DND-41 (cell line): ENCODE data around the gene ASIC2.

Experiments
- ATAC-seq: fragments of 200-7000 bp; cut with Tn5 transposase; 3 replicates; pipeline ENCODE4 v1.9.1; 2021; ENCODE audit warnings: low read depth; ENCODE audit not compliant: insufficient read depth
- DNase-seq: peaks from one replicate; pipeline ENCODE4 v3.0.0-alpha.2; 2020
- H2AFZ ChIP-seq: 2 replicates; pipeline ENCODE4 v1.6.0; 2012; ENCODE audit warnings: low read depth, low read length
- H3K27ac ChIP-seq: 2 replicates; pipeline ENCODE4 v1.5.1; 2012; ENCODE audit warnings: low read length, inconsistent platforms
- H3K27me3 ChIP-seq: fragments of 200-600 bp; sonication (generic); 2 replicates; pipeline ENCODE4 v1.6.0; 2012; ENCODE audit warnings: low read length, mild to moderate bottlenecking, inconsistent platforms; ENCODE audit not compliant: insufficient read depth, poor library complexity
- H3K36me3 ChIP-seq: 2 replicates; pipeline ENCODE4 v1.5.1; 2012; ENCODE audit warnings: low read length, inconsistent platforms; ENCODE audit not compliant: insufficient read depth
- H3K4me1 ChIP-seq: 2 replicates; pipeline ENCODE4 v1.5.1; 2012; ENCODE audit warnings: mild to moderate bottlenecking, low read length; ENCODE audit not compliant: insufficient read depth
- H3K4me2 ChIP-seq: 2 replicates; pipeline ENCODE4 v1.6.0; 2012; ENCODE audit warnings: mild to moderate bottlenecking, moderate library complexity, low read length, inconsistent platforms; ENCODE audit not compliant: insufficient read depth
- H3K4me3 ChIP-seq, 2 experiments: fragments of 200-600 bp in 1 of 2; shearing (Covaris generic) in 1 of 2; 2 replicates each; pipeline ENCODE4 v1.5.1; 2012 to 2016; ENCODE audit warnings: inconsistent platforms in 2 of 2, low read length in 2 of 2, mild to moderate bottlenecking in 2 of 2, low read depth in 1 of 2, moderate library complexity in 1 of 2
- H3K79me2 ChIP-seq: 2 replicates; pipeline ENCODE4 v1.6.0; 2012; ENCODE audit warnings: low read length, inconsistent platforms; ENCODE audit not compliant: insufficient read depth
- H3K9ac ChIP-seq: 2 replicates; pipeline ENCODE4 v1.6.0; 2012; ENCODE audit warnings: low read depth, mild to moderate bottlenecking, inconsistent platforms, low read length, moderate library complexity
- H3K9me3 ChIP-seq: 2 replicates; pipeline ENCODE4 v1.5.1; 2012; ENCODE audit warnings: low read length, moderate library complexity, mild to moderate bottlenecking, inconsistent platforms; ENCODE audit not compliant: insufficient read depth, severe bottlenecking
- H4K20me1 ChIP-seq: 2 replicates; pipeline ENCODE4 v1.6.0; 2012; ENCODE audit warnings: low read length; ENCODE audit not compliant: insufficient read depth
- EZH2 ChIP-seq: IDR thresholded peaks from 3 replicates; pipeline ENCODE4 v1.6.1; 2012; ENCODE audit warnings: borderline replicate concordance, low read depth, mild to moderate bottlenecking, moderate library complexity, low read length, inconsistent platforms; ENCODE audit not compliant: severe bottlenecking
- TF ChIP-seq, protein P1 (sequence below): IDR thresholded peaks from 2 replicates; pipeline ENCODE4 v1.5.1; 2012; ENCODE audit warnings: borderline replicate concordance, low read length, moderate library complexity, mild to moderate bottlenecking; ENCODE audit not compliant: poor library complexity, severe bottlenecking; ENCODE audit errors: extremely low read depth

ASIC2 gene

DNA sequence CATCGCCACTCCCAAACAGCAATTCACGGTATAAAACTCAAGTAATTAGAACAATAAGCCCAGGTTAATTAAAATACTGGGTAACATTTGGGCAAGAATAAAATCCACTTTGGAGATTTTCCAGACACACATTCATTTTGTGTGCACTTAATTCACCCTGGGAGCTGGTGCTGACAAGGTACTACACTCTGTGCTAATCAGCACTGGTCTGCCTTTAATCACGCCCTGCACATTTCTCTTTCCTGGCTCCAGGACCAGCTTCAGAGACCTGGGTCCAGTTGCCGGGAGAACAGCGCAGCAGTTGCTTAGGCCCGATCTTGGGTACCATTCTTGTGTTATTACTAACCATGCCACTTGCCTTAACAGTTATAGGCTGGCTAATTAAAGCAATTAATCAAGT, 23.7 kb upstream of the ASIC2 start:
- H3K9ac ChIP-seq: no peak overlapping the region
- 0 out of 2 replicates have a peak, but pooled peaks cover 2% of the 10 kb centered on the region for H4K20me1 ChIP-seq
- H3K79me2 ChIP-seq: no peaks in the 10 kb centered on the region
- no peaks in the 10 kb centered on the region for H3K4me1 ChIP-seq
- DNase-seq (no peak), ATAC-seq (no peak)
- no peak overlapping the region for H2AFZ ChIP-seq
- no peaks in the 10 kb centered on the region for H3K36me3 ChIP-seq
- no peak overlapping the region for H3K27ac ChIP-seq
- TF ChIP-seq, protein P1, sequence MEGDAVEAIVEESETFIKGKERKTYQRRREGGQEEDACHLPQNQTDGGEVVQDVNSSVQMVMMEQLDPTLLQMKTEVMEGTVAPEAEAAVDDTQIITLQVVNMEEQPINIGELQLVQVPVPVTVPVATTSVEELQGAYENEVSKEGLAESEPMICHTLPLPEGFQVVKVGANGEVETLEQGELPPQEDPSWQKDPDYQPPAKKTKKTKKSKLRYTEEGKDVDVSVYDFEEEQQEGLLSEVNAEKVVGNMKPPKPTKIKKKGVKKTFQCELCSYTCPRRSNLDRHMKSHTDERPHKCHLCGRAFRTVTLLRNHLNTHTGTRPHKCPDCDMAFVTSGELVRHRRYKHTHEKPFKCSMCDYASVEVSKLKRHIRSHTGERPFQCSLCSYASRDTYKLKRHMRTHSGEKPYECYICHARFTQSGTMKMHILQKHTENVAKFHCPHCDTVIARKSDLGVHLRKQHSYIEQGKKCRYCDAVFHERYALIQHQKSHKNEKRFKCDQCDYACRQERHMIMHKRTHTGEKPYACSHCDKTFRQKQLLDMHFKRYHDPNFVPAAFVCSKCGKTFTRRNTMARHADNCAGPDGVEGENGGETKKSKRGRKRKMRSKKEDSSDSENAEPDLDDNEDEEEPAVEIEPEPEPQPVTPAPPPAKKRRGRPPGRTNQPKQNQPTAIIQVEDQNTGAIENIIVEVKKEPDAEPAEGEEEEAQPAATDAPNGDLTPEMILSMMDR: no peak
- no peak for TF ChIP-seq EZH2
- H3K9me3 ChIP-seq: no peaks in the 10 kb centered on the region
- H3K27me3 ChIP-seq: peaks cover 3% of the 10 kb centered on the region
- no peak overlapping the region for H3K4me3 ChIP-seq
- H3K4me2 ChIP-seq: no peak overlapping the region

DNA sequence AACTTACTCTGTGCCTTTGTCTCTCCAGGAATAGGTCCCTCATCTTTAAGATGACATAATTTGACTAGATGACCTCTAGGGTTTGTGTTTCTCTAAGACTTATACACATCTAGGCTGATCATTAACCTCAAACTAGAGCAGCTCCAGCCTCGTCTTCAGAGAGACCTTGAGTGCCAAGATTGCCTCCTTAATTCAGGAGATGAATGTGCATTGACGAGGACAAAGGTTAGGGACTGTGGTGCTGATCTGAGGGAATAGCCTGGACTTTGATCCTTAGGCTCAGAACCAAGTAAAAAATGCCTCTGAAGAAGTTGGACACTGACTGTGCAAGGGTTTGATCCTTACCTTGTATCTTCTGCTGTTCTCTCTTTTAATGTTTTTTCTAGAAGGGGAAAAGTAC, 17.2 kb upstream of the ASIC2 start:
- Histone ChIP-seq H3K79me2 (no peaks in the 10 kb centered on the region), H2AFZ (no peak overlapping the region), H3K9me3 (no peaks in the 10 kb centered on the region), H4K20me1 (0 out of 2 replicates have a peak, but pooled peaks cover 2% of the 10 kb centered on the region), H3K4me2 (no peak overlapping the region), H3K36me3 (no peaks in the 10 kb centered on the region), H3K9ac (no peak overlapping the region), H3K27ac (no peak overlapping the region), H3K27me3 (peaks cover 12% of the 10 kb centered on the region), H3K4me1 (no peaks in the 10 kb centered on the region), H3K4me3 (no peak overlapping the region)
- TF ChIP-seq, protein P1: no peak
- TF ChIP-seq EZH2: no peak
- DNase-seq: no peak
- no peak for ATAC-seq

DNA sequence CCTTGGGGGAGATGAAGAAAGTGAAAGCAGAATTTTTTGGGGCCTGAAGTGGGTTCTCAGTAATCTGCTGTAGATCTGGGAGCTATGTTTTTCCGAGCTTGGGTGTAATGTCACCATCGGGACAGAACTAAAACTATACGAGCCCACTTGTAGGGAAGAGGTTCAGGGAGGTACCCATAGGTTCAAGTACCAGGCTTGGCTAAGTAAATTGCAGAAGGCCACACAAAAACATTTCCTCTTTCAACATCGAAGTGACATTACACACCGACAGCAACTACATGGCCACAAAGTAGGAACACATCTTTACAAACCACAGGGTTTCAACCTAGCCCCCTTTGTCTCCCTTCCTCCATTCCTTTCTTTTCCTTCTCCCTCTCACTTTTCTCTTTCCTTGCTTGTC, 10.2 kb upstream of the ASIC2 start:
- no peak for DNase-seq
- H3K79me2 ChIP-seq: no peaks in the 10 kb centered on the region
- no peaks in the 10 kb centered on the region for H3K4me1 ChIP-seq
- H3K9ac ChIP-seq: no peak overlapping the region
- no peak overlapping the region for H2AFZ ChIP-seq
- no peak for ATAC-seq
- H3K4me3 ChIP-seq: no peak overlapping the region
- no peak overlapping the region for H3K27ac ChIP-seq
- H4K20me1 ChIP-seq: no peaks in the 10 kb centered on the region
- H3K4me2 ChIP-seq: no peak overlapping the region
- H3K9me3 ChIP-seq: no peaks in the 10 kb centered on the region
- H3K27me3 ChIP-seq: peaks cover 5% of the 10 kb centered on the region
- H3K36me3 ChIP-seq: no peaks in the 10 kb centered on the region
- TF ChIP-seq, protein P1: no peak
- TF ChIP-seq EZH2: no peak

DNA sequence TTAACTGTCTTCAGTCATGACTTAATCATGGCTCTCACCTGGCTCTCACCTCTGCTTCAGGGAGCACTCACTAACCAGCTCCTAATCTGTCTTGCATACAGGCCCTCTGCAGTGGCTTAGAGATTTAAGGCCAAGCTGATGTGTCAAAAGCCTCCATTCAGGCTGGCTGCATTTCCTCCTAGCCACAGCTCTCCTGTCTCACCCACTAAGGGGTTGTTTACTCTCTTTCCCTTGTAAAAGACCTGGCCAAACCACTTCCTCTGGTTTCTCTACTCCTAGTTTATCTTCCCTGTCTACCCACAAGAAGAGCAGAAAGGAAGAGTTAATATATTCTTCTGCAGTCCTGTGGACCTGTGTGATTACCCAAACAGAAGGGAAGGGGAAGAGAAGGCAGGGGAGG, 9.3 kb upstream of the ASIC2 start:
- Histone ChIP-seq H2AFZ (no peak overlapping the region), H3K79me2 (no peaks in the 10 kb centered on the region), H3K4me3 (no peak overlapping the region), H3K27ac (no peak overlapping the region), H3K27me3 (peaks cover 5% of the 10 kb centered on the region), H3K4me1 (no peaks in the 10 kb centered on the region), H3K9me3 (no peaks in the 10 kb centered on the region), H4K20me1 (no peaks in the 10 kb centered on the region), H3K4me2 (no peak overlapping the region), H3K9ac (no peak overlapping the region), H3K36me3 (no peaks in the 10 kb centered on the region)
- DNase-seq (peak; percentile 15), ATAC-seq (peak; percentile 69; the same call in 2 of the 3 replicates)
- no peak for TF ChIP-seq EZH2
- TF ChIP-seq, protein P1: no peak
